ENCODE results near the gene TFDP2.

GRCh38 chr3:141909408-141909807 lies 239.9 kb downstream of the TFDP2 start:
- no peak for TF ChIP-seq RUNX3 (IDR thresholded peaks at IDR 0.05; ENCODE audit: low read length)
- TF ChIP-seq CTCF (IDR thresholded peaks at IDR 0.05 in 2 of 3, conservative IDR thresholded peaks at IDR 0.05 in 1 of 3; ENCODE audit: control insufficient read depth in 2 of 3, extremely low read depth in 1 of 3, insufficient read depth in 1 of 3, low read depth in 3 of 3, low read length in 3 of 3) = no peak
- no peak for TF ChIP-seq POLR2AphosphoS5 (IDR thresholded peaks at IDR 0.05; ENCODE audit: low read length)
- TF ChIP-seq TCF7 (IDR thresholded peaks at IDR 0.05; ENCODE audit: borderline replicate concordance) = no peak
- TF ChIP-seq YY1 (IDR thresholded peaks at IDR 0.05; ENCODE audit: low read depth, low read length) = no peak
- no peak for TF ChIP-seq POLR2A (IDR thresholded peaks at IDR 0.05; ENCODE audit: low read depth, low read length)
- TF ChIP-seq EZH2 (IDR thresholded peaks at IDR 0.05; ENCODE audit: borderline replicate concordance, control insufficient read depth, low read depth, low read length) = no peak
- no peak for TF ChIP-seq TCF12 (IDR thresholded peaks at IDR 0.05; ENCODE audit: low read depth, low read length)
- TF ChIP-seq POLR2AphosphoS2 (IDR thresholded peaks at IDR 0.05; ENCODE audit: low read depth, low read length) = no peak
- TF ChIP-seq JUND (IDR thresholded peaks at IDR 0.05; ENCODE audit: low read depth, low read length) = no peak
- TF ChIP-seq NR2C2 (IDR thresholded peaks at IDR 0.05; ENCODE audit: borderline replicate concordance, control insufficient read depth, insufficient read length, low read depth) = no peak
